OCI-LY1 (cell line): ENCODE results near the gene COL18A1.

Experiments
- H2AFZ ChIP-seq: fragments of 200-600 bp; sonication (generic), shearing (Covaris generic); 2 replicates; pipeline ENCODE4 v1.6.0; 2014; ENCODE audit warnings: antibody characterized with exemption, mild to moderate bottlenecking, low read length
- H3F3A ChIP-seq: fragments of 200-600 bp; sonication (generic), shearing (Covaris generic); 2 replicates; pipeline ENCODE4 v1.6.0; 2014; ENCODE audit warnings: mild to moderate bottlenecking, antibody characterized with exemption, low read length, moderate library complexity; ENCODE audit not compliant: insufficient read depth
- H3K27ac ChIP-seq: fragments of 200-600 bp; sonication (generic); 2 replicates; pipeline ENCODE4 v1.5.1; 2014; ENCODE audit warnings: low read length, mixed run types, mild to moderate bottlenecking, low read depth; ENCODE audit not compliant: poor library complexity, severe bottlenecking
- H3K27me3 ChIP-seq: fragments of 200-600 bp; sonication (generic); 2 replicates; pipeline ENCODE4 v1.6.0; 2014; ENCODE audit warnings: antibody characterized with exemption, mild to moderate bottlenecking, low read length, moderate library complexity; ENCODE audit not compliant: insufficient read depth
- H3K36me3 ChIP-seq: fragments of 200-600 bp; sonication (generic); 2 replicates; pipeline ENCODE4 v1.6.1; 2014; ENCODE audit warnings: mild to moderate bottlenecking, antibody characterized with exemption, low read length, moderate library complexity, mixed read lengths; ENCODE audit not compliant: insufficient read depth
- H3K4me1 ChIP-seq: fragments of 200-600 bp; sonication (generic); 2 replicates; pipeline ENCODE4 v1.5.1; 2014; ENCODE audit warnings: mild to moderate bottlenecking, low read length, moderate library complexity; ENCODE audit not compliant: insufficient read depth, severe bottlenecking
- H3K4me2 ChIP-seq: fragments of 200-600 bp; sonication (generic), shearing (Covaris generic); 2 replicates; pipeline ENCODE4 v1.6.1; 2014; ENCODE audit warnings: low read length
- H3K4me3 ChIP-seq: fragments of 200-600 bp; sonication (generic); 2 replicates; pipeline ENCODE4 v1.5.1; 2014; ENCODE audit warnings: low read length, low read depth, mild to moderate bottlenecking, mixed read lengths; ENCODE audit not compliant: poor library complexity, severe bottlenecking
- H3K79me2 ChIP-seq: fragments of 200-600 bp; shearing (Covaris generic); 2 replicates; pipeline ENCODE4 v1.6.1; 2016; ENCODE audit warnings: mixed run types, low read length, mixed read lengths; ENCODE audit not compliant: insufficient read depth
- H3K9ac ChIP-seq: fragments of 200-600 bp; sonication (generic), shearing (Covaris generic); 2 replicates; pipeline ENCODE4 v1.6.1; 2014; ENCODE audit warnings: mild to moderate bottlenecking, low read length, mixed read lengths
- H3K9me2 ChIP-seq: fragments of 200-600 bp; sonication (generic), shearing (Covaris generic); 2 replicates; pipeline ENCODE4 v1.6.1; 2014; ENCODE audit warnings: low read depth, mild to moderate bottlenecking, low read length, mixed read lengths
- H3K9me3 ChIP-seq: fragments of 200-600 bp; shearing (Covaris generic); 2 replicates; pipeline ENCODE4 v1.6.1; 2014; ENCODE audit warnings: low read length, mixed read lengths
- H4K20me1 ChIP-seq: fragments of 200-600 bp; sonication (generic), shearing (Covaris generic); 2 replicates; pipeline ENCODE4 v1.6.0; 2016; ENCODE audit warnings: mild to moderate bottlenecking, low read length; ENCODE audit not compliant: insufficient read depth
- EZH2 ChIP-seq: fragments of 200-600 bp; sonication (generic), shearing (Covaris generic); IDR thresholded peaks from 2 replicates; pipeline ENCODE4 v1.8.0; 2017; ENCODE audit warnings: borderline replicate concordance, mixed run types, mild to moderate bottlenecking, antibody characterized with exemption, low read length, moderate library complexity, mixed read lengths
- TF ChIP-seq, protein P1 (sequence below): fragments of 200-600 bp; sonication (generic), shearing (Covaris generic); IDR thresholded peaks from 2 replicates; pipeline ENCODE4 v1.5.1; 2017; ENCODE audit warnings: mild to moderate bottlenecking, antibody characterized with exemption, low read length, moderate library complexity, mixed read lengths

The COL18A1 gene

DNA sequence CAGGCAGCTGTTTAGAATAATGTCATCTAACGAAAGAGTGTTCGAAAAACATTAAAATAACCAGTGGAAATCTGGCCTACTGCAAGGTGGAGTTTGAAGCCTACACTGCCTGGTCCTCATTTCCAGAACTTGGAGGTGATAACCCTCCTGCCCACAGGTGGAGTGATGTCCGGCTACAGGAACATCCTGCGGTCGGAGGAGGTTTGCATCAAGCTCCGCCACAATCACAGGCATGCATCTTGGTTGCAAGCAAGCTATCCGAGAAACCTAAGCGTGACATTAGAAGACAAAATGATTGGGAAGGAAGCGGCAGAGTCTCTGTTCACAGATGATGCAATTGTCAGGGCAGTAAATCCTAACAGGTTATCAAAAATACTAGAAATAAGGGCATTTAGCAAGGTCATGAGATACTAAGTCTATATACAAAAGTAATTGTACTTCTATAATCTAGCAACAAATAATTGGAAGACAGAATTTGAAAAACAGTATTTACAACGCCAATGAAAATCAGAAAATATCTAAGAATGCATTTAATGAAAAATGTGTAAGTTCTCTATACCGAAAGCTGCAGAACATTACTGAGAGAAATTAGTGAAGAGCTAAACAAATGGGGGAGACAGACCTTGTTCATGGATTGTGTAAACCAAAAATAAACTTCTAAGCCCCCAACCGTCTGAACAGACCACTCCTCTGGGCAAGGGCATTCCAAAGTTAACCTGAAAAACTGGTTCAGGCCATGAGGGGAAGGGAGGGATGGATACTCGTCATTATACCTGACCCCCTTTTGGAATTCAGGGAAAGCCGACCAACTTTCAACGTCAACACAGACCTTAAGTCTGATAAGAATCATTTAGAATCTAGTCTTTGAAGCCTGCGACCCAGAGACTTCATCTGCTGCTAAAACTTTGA is 141.9 kb downstream of the COL18A1 start:
- Histone ChIP-seq H4K20me1 (no peaks in the 10 kb centered on the region), H3K9ac (no peak overlapping the region), H3K9me2 (no peaks in the 10 kb centered on the region), H3K27ac (no peak overlapping the region), H3K9me3 (no peaks in the 10 kb centered on the region), H3K4me2 (no peak overlapping the region), H3K36me3 (no peaks in the 10 kb centered on the region), H3K27me3 (no peaks in the 10 kb centered on the region; the same call in 1 of the 2 replicates), H3K4me1 (no peaks in the 10 kb centered on the region), H3K4me3 (no peak overlapping the region), H3F3A (no peaks in the 10 kb centered on the region), H3K79me2 (no peaks in the 10 kb centered on the region), H2AFZ (no peak overlapping the region)
- TF ChIP-seq EZH2 = no peak
- TF ChIP-seq, protein P1, sequence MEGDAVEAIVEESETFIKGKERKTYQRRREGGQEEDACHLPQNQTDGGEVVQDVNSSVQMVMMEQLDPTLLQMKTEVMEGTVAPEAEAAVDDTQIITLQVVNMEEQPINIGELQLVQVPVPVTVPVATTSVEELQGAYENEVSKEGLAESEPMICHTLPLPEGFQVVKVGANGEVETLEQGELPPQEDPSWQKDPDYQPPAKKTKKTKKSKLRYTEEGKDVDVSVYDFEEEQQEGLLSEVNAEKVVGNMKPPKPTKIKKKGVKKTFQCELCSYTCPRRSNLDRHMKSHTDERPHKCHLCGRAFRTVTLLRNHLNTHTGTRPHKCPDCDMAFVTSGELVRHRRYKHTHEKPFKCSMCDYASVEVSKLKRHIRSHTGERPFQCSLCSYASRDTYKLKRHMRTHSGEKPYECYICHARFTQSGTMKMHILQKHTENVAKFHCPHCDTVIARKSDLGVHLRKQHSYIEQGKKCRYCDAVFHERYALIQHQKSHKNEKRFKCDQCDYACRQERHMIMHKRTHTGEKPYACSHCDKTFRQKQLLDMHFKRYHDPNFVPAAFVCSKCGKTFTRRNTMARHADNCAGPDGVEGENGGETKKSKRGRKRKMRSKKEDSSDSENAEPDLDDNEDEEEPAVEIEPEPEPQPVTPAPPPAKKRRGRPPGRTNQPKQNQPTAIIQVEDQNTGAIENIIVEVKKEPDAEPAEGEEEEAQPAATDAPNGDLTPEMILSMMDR = no peak

DNA sequence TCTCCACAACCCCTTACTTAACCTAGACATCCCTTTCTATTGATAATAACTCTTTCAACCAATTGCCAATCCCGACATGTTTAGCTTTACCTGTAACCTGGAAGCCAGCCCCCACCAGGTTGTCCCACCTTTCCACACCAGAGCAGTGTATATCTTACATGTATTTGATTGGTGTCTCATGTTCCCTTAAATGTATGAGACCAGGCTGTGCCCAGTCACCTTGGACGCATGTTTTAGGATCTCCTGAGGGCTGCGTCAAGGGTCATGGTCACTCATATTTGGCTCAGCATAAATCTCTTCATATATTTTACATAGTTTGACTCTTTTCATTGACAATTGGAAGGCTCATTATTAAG is 142.6 kb downstream of the COL18A1 start:
- H3K79me2 ChIP-seq = no peaks in the 10 kb centered on the region
- H3K4me3 ChIP-seq = no peak overlapping the region
- no peaks in the 10 kb centered on the region for H3K9me3 ChIP-seq
- no peaks in the 10 kb centered on the region for H3F3A ChIP-seq
- H3K27me3 ChIP-seq = no peaks in the 10 kb centered on the region; the same call in 1 of the 2 replicates
- H3K27ac ChIP-seq = no peak overlapping the region
- H4K20me1 ChIP-seq = no peaks in the 10 kb centered on the region
- H3K36me3 ChIP-seq = no peaks in the 10 kb centered on the region
- no peak overlapping the region for H3K9ac ChIP-seq
- H3K4me2 ChIP-seq = no peak overlapping the region
- TF ChIP-seq EZH2 = no peak
- TF ChIP-seq, protein P1 = no peak
- no peaks in the 10 kb centered on the region for H3K4me1 ChIP-seq
- H2AFZ ChIP-seq = no peak overlapping the region
- H3K9me2 ChIP-seq = no peaks in the 10 kb centered on the region

DNA sequence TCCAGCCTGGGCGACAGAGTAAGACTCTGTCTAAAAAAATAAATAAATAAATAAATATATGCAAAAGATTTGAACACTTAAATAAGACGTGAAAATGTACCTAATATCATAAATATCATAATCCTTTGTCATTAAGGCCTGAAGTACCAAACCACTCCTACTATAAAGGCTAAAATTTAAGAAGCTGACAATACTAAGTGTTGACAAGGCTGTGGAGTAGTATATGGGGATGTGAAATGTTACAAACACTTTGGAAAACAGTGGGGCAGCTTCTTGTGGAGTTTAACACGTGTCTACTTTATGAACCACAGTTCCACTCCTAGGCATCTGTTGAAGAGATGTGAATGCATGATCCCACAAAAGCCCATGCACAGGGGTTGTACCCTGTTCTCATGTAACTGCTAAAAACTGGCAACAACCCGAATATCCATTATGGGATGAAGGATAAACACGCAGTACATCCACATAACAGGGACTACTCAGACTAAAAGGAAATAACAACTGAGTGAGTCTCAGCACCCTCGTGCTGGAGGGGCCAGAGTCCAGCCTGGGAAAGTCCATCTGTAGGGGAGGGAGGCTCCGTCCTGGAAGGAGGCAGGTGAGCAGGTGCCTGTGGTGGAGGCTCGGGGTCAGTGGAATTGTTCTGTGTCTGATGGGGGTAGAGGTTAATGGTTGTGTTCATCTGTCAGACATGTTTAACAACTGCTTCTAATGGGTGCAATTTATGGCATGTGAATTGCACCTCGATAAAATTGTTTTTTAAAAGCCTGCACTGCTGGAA is 143.9 kb downstream of the COL18A1 start:
- H3K27ac ChIP-seq = no peak overlapping the region
- no peaks in the 10 kb centered on the region for H3K9me2 ChIP-seq
- H4K20me1 ChIP-seq = no peaks in the 10 kb centered on the region
- TF ChIP-seq, protein P1 = no peak
- TF ChIP-seq EZH2 = no peak
- no peaks in the 10 kb centered on the region for H3K4me1 ChIP-seq
- no peaks in the 10 kb centered on the region for H3K36me3 ChIP-seq
- H3K4me3 ChIP-seq = no peak overlapping the region
- no peak overlapping the region for H3K4me2 ChIP-seq
- no peak overlapping the region for H3K9ac ChIP-seq
- no peaks in the 10 kb centered on the region; the same call in 1 of the 2 replicates for H3K27me3 ChIP-seq
- H2AFZ ChIP-seq = no peak overlapping the region
- H3F3A ChIP-seq = no peaks in the 10 kb centered on the region
- no peaks in the 10 kb centered on the region for H3K79me2 ChIP-seq
- no peaks in the 10 kb centered on the region for H3K9me3 ChIP-seq
